Esophagus (tissue), 2 donors: Measurements from ENCODE around the gene SLFN5. TPM values are rescaled to one million over a fixed set of nuclear protein-coding genes. Genes with fewer than 3 reads are reported as not detected.
"Not testable (repeated sequence)": the region's sequence is repeated elsewhere in the genome, so short reads cannot be mapped to it uniquely, and the experiment has no call there.

Experiments
- H3K27ac ChIP-seq, 2 donors: one replicate each; pipeline ENCODE4 v1.5.1; 2013; ENCODE audit warnings: low read depth in 2 of 2, mild to moderate bottlenecking in 2 of 2, inconsistent platforms in 1 of 2, low read length in 1 of 2, moderate library complexity in 1 of 2
- H3K27me3 ChIP-seq, 2 donors: one replicate each; pipeline ENCODE4 v1.6.1; 2013; ENCODE audit warnings: low read length in 2 of 2, control low read depth in 1 of 2, mild to moderate bottlenecking in 1 of 2; ENCODE audit not compliant: insufficient read depth in 2 of 2, control insufficient read depth in 1 of 2
- H3K36me3 ChIP-seq, 2 donors: one replicate each; pipeline ENCODE4 v1.6.1; 2013; ENCODE audit warnings: low read length in 1 of 2; ENCODE audit not compliant: control insufficient read depth in 2 of 2, insufficient read depth in 2 of 2
- H3K4me1 ChIP-seq, 2 donors: one replicate each; pipeline ENCODE4 v1.6.1; 2013; ENCODE audit warnings: low read length in 1 of 2; ENCODE audit not compliant: control insufficient read depth in 2 of 2, insufficient read depth in 2 of 2
- H3K4me3 ChIP-seq, 2 donors: one replicate each; pipeline ENCODE4 v1.5.1; 2013; ENCODE audit warnings: low read length in 2 of 2, mild to moderate bottlenecking in 2 of 2, low read depth in 1 of 2, moderate library complexity in 1 of 2
- H3K9me3 ChIP-seq, 2 donors: one replicate each; pipeline ENCODE4 v1.6.1; 2013; ENCODE audit warnings: mild to moderate bottlenecking in 2 of 2, low read depth in 1 of 2, low read length in 1 of 2, moderate library complexity in 1 of 2; ENCODE audit not compliant: control insufficient read depth in 2 of 2, insufficient read depth in 1 of 2
- WGBS, 2 donors: extraction: QIAGEN DNeasy Blood & Tissue Kit; methylation state at CpG; one replicate each; pipeline ENCODE4 v1.1.7; 2013; 5-methylcytosine and 5-hydroxymethylcytosine counted together
- polyA plus RNA-seq, 2 donors: library from polyadenylated mRNA; stranded (reverse); fragments of 200-250 nt; gene quantifications; one replicate each; pipeline ENCODE4 v1.2.3, GENCODE V29; 2013
- donor health status: healthy with polysubstance abuse.
- donor health status: Bipolar disorder and iron deficiency.

The SLFN5 gene
- polyA plus RNA-seq = 1 to 10 TPM; 2.8 to 3.1 TPM

DNA sequence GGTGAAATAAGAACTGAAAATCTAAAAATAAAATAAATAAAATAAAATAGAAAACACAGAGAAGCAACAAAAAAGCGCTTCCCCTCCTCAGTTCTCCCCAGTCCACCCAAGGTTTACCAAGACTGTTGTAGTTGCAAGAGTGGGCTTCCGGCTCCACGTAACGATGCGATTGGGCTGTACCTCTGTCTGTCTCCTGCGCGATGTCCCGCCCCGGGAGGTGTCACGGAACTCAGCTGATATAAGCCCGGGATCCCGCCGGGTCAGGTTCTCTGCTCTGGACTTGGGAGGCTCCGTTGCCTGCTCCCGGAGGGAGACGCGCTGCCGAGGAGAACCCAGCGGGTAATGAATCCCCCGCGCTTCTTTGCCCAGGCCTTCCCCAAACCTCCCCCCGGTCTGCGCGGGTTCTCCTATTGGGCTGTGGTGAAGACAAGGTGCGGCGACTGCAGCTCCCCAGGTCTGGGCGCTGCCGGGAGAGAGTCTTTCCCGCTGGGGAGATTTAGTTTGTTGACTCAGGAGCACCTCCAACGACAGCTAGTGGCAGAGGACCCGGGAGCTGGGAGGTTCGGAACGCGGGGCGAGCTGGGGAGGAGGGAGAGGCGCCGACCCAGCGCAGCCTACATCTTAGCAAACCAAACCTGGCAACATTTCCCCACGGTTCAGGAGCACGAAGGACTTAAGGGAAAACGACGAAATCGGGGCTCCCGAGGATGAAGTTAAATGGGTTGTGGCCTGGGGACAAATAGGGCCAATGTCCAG is at the start of gene SLFN5:
Gene SLFN5, plus strand, starts transcription at position 268 of the 756 bp plus-strand sequence. CDS start 15,619 bp downstream, outside the sequence.
- H3K27ac ChIP-seq = peak within 1 kb of the TSS; percentile 98 to 100
- peak within 1 kb of the TSS; percentile 75 to 94 for H3K4me3 ChIP-seq
- H3K9me3 ChIP-seq = no peaks in the 10 kb centered on the region
- no peaks in the 10 kb centered on the region for H3K36me3 ChIP-seq
- peaks cover 3 to 5% of the 10 kb centered on the region in 2 donors for H3K4me1 ChIP-seq
- no peaks in the 10 kb centered on the region for H3K27me3 ChIP-seq
- 0% methylated on average over 44 of the region's 44 CpGs for WGBS, 2 donors

DNA sequence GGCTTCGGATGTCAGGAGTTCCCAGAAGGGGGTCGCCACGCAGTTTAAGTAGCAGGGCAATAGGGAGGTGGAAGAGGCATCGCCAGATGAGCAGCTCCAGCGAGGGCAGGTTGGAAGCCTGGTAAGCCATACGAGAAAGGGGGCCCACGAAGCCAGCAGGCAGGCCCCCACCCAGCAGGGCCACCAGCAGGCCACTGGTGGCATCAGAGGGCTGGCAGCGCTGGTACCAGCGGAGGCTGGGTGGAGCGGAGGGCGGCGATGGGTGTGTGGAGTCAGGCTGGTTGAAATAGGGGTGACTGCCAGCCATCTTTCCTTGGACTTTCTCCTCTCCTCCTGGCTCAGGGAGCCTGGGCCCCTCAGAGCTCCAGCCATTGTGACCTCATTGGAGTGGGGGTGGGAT is 48.9 kb upstream of the SLFN5 start, which contains the start of gene SLC35G3:
Gene SLC35G3, minus strand, starts transcription at position 393 of the 400 bp plus-strand sequence. Its CDS starts 86 bp downstream, at position 307.
- H3K36me3 ChIP-seq, H3K4me1 ChIP-seq, H3K27me3 ChIP-seq, H3K4me3 ChIP-seq, H3K27ac ChIP-seq, H3K9me3 ChIP-seq: not testable (repeated sequence)
- 92 to 94% methylated on average over 12 of the region's 12 CpGs for WGBS, 2 donors

DNA sequence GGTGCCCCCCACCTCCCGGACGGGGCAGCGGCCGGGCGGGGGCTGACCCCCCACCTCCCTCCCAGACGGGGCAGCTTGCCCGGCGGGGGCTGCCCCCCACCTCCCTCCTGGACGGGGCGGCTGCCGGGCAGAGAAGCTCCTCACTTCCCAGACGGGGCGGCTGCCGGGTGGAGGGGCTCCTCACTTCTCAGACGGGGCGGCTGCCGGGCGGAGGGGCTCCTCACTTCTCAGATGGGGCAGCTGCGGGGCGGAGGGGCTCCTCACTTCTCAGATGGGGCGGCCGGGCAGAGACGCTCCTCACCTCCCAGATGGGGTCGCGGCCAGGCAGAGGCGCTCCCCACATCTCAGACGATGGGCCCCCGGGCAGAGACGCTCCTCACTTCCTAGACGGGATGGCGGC is 47.8 kb upstream of the SLFN5 start:
- not testable (repeated sequence) for H3K4me1 ChIP-seq
- 91 to 99% methylated on average over 14 to 31 of the region's 31 CpGs for WGBS, 2 donors

GRCh38 chr17:35202582-35202981 is 40.3 kb upstream of the SLFN5 start:
- H3K4me3 ChIP-seq, H3K27me3 ChIP-seq, H3K36me3 ChIP-seq, H3K9me3 ChIP-seq, H3K4me1 ChIP-seq, H3K27ac ChIP-seq: not testable (repeated sequence)
- 67 to 89% methylated on average over 1 to 2 of the region's 2 CpGs for WGBS, 2 donors

More for the DNA sequence above, 47.8 kb upstream of the SLFN5 start:
- H3K9me3 ChIP-seq, H3K27me3 ChIP-seq, H3K4me3 ChIP-seq, H3K36me3 ChIP-seq, H3K27ac ChIP-seq: not testable (repeated sequence)

- Histone ChIP-seq H3K27ac (no peak overlapping the region), H3K9me3 (no peaks in the 10 kb centered on the region), H3K4me3 (no peak overlapping the region), H3K36me3 (no peaks in the 10 kb centered on the region), H3K4me1 (no peaks in the 10 kb centered on the region), H3K27me3 (no peaks in the 10 kb centered on the region)
- WGBS, 2 donors = 90 to 91% methylated on average over 7 of the region's 7 CpGs
Observed at GRCh38 chr17:35210741-35211140, 32.1 kb upstream of the SLFN5 start.

DNA sequence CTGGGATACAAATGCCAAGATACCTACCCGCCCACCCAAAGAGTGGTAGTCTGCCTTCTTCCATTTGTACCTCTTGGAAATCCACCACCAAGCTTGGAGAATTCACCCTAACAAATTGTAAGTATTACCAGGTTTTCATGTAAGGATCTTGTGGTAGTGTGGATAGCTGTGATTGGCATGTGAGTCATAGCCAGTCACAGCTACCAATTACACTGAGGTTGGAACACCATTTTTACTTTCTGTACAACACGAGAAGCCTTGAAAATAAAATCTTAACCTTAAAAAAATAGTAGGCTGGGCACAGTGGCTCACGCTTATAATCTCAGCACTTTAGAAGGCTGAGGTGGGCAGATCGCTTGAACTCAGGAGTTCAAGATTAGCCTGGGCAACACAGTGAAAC is 30.2 kb upstream of the SLFN5 start:
- no peak overlapping the region for H3K27ac ChIP-seq
- WGBS, 2 donors = 78 to 85% methylated on average over 4 of the region's 4 CpGs

GRCh38 chr17:35213412-35213940 is 29.4 kb upstream of the SLFN5 start:
- WGBS, 2 donors = 62 to 66% methylated on average over 5 of the region's 5 CpGs
- no peaks in the 10 kb centered on the region for H3K9me3 ChIP-seq
- no peaks in the 10 kb centered on the region for H3K36me3 ChIP-seq
- H3K4me1 ChIP-seq = no peaks in the 10 kb centered on the region
- no peak overlapping the region for H3K27ac ChIP-seq
- no peak overlapping the region for H3K4me3 ChIP-seq
- no peaks in the 10 kb centered on the region for H3K27me3 ChIP-seq

More for the DNA sequence above, 30.2 kb upstream of the SLFN5 start:
- H3K27me3 ChIP-seq = no peaks in the 10 kb centered on the region
- no peaks in the 10 kb centered on the region for H3K4me1 ChIP-seq
- H3K36me3 ChIP-seq = no peaks in the 10 kb centered on the region
- no peaks in the 10 kb centered on the region for H3K9me3 ChIP-seq
- no peak overlapping the region for H3K4me3 ChIP-seq

DNA sequence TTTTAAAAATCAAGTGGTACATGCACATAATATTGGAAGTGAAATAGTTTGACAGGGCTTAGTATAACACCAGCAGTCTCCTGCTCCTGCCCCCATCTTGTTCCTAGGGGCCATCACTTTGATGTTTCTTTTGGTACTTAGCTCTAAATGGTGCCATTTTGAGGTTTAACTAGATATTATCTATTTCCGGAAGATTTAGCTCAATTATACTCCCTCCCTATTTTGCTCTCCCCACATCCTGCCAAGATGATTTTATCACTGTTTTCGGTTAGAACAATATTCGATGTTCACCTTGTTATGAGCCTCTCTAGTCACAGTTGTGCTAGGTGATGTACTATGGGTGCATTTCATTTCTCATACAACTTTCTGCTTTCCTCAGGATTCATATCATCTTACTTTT is 28.7 kb upstream of the SLFN5 start:
- 61 to 67% methylated on average over 3 of the region's 3 CpGs for WGBS, 2 donors
- Histone ChIP-seq H3K9me3 (no peaks in the 10 kb centered on the region), H3K4me1 (no peaks in the 10 kb centered on the region), H3K4me3 (no peak overlapping the region), H3K27me3 (no peaks in the 10 kb centered on the region), H3K36me3 (no peaks in the 10 kb centered on the region), H3K27ac (peak overlapping the region in 1 of 2 donors; percentile 69)

GRCh38 chr17:35214631-35215273 is 28.1 kb upstream of the SLFN5 start:
- no peaks in the 10 kb centered on the region for H3K36me3 ChIP-seq
- H3K27me3 ChIP-seq = no peaks in the 10 kb centered on the region
- no peaks in the 10 kb centered on the region for H3K9me3 ChIP-seq
- H3K4me1 ChIP-seq = no peaks in the 10 kb centered on the region
- H3K4me3 ChIP-seq = no peak overlapping the region
- 47 to 53% methylated on average over 5 of the region's 5 CpGs for WGBS, 2 donors
- H3K27ac ChIP-seq = peak overlapping the region; percentile 69 to 79
